SU-DHL-6 (cell line): Measurements from ENCODE around the gene CHMP6.

Experiments
- H2AFZ ChIP-seq: fragments of 200-600 bp; sonication (generic); 2 replicates; pipeline ENCODE4 v1.6.1; 2014; ENCODE audit warnings: low read depth, mild to moderate bottlenecking, moderate library complexity, mixed read lengths, antibody characterized with exemption, low read length; ENCODE audit not compliant: severe bottlenecking
- H3F3A ChIP-seq: fragments of 200-600 bp; shearing (Covaris generic); 2 replicates; pipeline ENCODE4 v1.6.0; 2016; ENCODE audit warnings: antibody characterized with exemption, mild to moderate bottlenecking; ENCODE audit not compliant: insufficient read depth
- H3K27ac ChIP-seq: fragments of 200-600 bp; sonication (generic); 2 replicates; pipeline ENCODE4 v1.5.1; 2016; ENCODE audit warnings: low read depth, mild to moderate bottlenecking, low read length, moderate library complexity, mixed read lengths
- H3K27me3 ChIP-seq: fragments of 200-600 bp; sonication (generic), shearing (Covaris generic); 2 replicates; pipeline ENCODE4 v1.6.0; 2014; ENCODE audit warnings: mild to moderate bottlenecking, low read length
- H3K36me3 ChIP-seq: fragments of 200-600 bp; sonication (generic); 2 replicates; pipeline ENCODE4 v1.6.1; 2014; ENCODE audit warnings: mild to moderate bottlenecking, low read length, mixed read lengths
- H3K4me2 ChIP-seq: fragments of 300-600, 200-600 bp; shearing (Covaris generic), sonication (generic); 2 replicates; pipeline ENCODE4 v1.6.0; 2014; ENCODE audit warnings: low read length, low read depth, mild to moderate bottlenecking; ENCODE audit not compliant: poor library complexity, severe bottlenecking
- H3K4me3 ChIP-seq: fragments of 200-600 bp; sonication (generic); 2 replicates; pipeline ENCODE4 v1.5.1; 2014; ENCODE audit warnings: antibody characterized with exemption, low read length, mild to moderate bottlenecking, mixed read lengths; ENCODE audit not compliant: insufficient read depth, poor library complexity, severe bottlenecking
- H3K79me2 ChIP-seq: fragments of 200-600 bp; sonication (generic); 2 replicates; pipeline ENCODE4 v1.6.1; 2014; ENCODE audit warnings: mild to moderate bottlenecking, low read length, moderate library complexity; ENCODE audit not compliant: insufficient read depth
- H3K9ac ChIP-seq: fragments of 200-600 bp; sonication (generic); 2 replicates; pipeline ENCODE4 v1.7.0; 2014; ENCODE audit warnings: mild to moderate bottlenecking, low read length
- H3K9me2 ChIP-seq: fragments of 200-600 bp; sonication (generic); replicated peaks from 2 replicates; pipeline ENCODE4 v1.6.1; 2014; ENCODE audit warnings: low read length; ENCODE audit not compliant: insufficient read depth
- H3K9me3 ChIP-seq: fragments of 200-600 bp; sonication (generic); 2 replicates; pipeline ENCODE4 v1.6.1; 2014; ENCODE audit warnings: low read length, mixed read lengths; ENCODE audit not compliant: insufficient read depth
- H4K20me1 ChIP-seq: fragments of 200-600 bp; sonication (generic); 2 replicates; pipeline ENCODE4 v1.6.1; 2014; ENCODE audit warnings: low read depth, mild to moderate bottlenecking, antibody characterized with exemption, low read length, moderate library complexity, mixed read lengths
- EZH2phosphoT487 ChIP-seq: fragments of 200-600 bp; sonication (generic), shearing (Covaris generic); conservative IDR thresholded peaks from 2 replicates; pipeline ENCODE4 v1.6.1; 2018; ENCODE audit warnings: mild to moderate bottlenecking, antibody characterized with exemption, low read length, moderate library complexity, mixed read lengths
- TF ChIP-seq, protein P1 (sequence below): fragments of 200-600 bp; sonication (generic); IDR thresholded peaks from one replicate; pipeline ENCODE4 v1.5.1; 2017; ENCODE audit warnings: antibody characterized with exemption, mild to moderate bottlenecking, low read length, moderate library complexity; ENCODE audit not compliant: insufficient read depth, poor library complexity, severe bottlenecking

The CHMP6 gene

DNA sequence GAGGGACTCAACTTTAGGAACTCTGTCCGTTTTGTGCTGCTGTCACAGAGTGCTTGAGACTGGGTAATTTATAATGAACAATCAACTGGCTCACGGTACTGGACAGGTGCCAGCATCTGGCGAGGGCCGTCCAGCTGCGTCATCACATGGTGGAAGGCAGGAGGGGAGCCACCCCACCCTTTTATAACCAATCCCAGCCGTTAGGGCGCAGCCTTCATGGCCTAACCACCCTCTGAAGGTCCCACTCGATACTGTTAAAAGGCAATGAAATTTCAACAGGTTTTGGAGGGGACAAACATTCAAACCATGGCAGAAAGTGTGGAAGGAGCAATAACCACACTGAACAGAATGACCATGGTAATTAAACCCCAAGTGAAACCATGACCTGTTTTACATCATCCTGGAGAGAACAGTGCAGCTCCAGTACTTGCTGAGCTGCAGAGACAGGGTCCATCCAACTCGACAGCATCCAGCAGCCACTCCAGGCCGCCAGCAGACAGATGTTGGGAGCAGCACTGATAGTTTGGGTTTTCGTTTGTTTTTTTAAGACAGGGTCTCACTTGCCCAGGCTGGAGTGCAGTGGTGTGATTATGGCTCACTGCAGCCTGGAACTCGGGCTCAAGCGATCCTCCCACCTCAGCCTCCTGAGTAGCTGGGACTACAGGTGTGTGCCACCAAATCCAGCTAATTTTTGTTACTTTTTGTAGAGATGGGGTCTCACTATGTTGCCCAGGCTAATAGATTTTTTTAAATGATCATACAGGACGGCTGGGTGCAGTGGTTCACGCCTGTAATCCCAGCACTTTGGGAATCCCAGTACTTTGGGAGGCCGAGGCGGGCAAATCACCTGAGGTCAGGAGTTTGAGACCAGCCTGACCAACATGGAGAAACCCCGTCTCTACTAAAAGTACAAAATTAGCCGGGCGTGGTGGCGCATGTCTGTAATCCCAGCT is 11.0 kb downstream of the CHMP6 start:
- Histone ChIP-seq H3F3A (no peaks in the 10 kb centered on the region), H3K9me2 (no peaks in the 10 kb centered on the region), H3K79me2 (no peaks in the 10 kb centered on the region), H3K4me3 (no peak overlapping the region), H4K20me1 (no peaks in the 10 kb centered on the region), H3K9me3 (no peaks in the 10 kb centered on the region), H3K36me3 (no peaks in the 10 kb centered on the region), H3K27ac (no peak overlapping the region), H3K27me3 (no peaks in the 10 kb centered on the region), H3K4me2 (no peak overlapping the region), H2AFZ (no peak overlapping the region), H3K9ac (no peak overlapping the region)
- TF ChIP-seq, protein P1, sequence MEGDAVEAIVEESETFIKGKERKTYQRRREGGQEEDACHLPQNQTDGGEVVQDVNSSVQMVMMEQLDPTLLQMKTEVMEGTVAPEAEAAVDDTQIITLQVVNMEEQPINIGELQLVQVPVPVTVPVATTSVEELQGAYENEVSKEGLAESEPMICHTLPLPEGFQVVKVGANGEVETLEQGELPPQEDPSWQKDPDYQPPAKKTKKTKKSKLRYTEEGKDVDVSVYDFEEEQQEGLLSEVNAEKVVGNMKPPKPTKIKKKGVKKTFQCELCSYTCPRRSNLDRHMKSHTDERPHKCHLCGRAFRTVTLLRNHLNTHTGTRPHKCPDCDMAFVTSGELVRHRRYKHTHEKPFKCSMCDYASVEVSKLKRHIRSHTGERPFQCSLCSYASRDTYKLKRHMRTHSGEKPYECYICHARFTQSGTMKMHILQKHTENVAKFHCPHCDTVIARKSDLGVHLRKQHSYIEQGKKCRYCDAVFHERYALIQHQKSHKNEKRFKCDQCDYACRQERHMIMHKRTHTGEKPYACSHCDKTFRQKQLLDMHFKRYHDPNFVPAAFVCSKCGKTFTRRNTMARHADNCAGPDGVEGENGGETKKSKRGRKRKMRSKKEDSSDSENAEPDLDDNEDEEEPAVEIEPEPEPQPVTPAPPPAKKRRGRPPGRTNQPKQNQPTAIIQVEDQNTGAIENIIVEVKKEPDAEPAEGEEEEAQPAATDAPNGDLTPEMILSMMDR, result no peak
- TF ChIP-seq EZH2phosphoT487, result no peak

DNA sequence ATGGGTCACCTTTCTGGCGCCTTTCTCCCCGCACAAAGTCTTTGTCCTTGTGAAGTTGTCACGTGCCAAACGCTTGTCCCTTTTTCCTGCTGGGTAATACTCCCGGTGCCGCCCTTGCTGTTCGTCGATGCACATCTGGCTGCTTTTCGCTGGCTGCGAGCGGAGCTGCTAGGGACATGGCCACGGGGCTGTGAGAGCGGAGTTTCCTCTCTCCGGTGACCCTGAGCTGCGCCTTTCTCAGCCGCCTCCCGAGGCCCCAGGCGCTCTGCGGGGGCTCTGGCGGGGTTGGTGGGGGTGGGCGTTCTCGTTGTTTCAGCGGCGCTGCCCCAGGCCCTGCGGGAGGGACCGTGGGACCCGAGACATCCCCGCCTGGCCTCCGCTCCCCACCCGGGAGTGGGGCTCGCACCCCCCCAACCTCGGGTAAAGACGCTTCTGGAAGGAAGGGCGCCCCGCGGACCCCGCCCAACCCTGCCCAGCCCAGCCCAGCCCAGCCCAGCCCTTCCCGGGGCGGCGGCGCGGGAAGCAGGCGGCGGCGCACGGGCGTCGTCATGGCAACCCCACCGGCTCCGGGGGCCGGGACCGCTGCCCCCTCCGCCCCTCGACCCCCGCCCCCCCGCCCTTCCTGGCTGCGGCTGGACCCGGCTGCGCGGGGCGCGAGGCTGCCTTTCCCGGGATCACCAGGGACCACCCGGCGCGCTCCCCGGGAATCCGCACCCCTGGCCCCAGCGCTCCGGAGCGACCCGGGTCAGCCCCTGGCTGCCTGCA is 12.3 kb downstream of the CHMP6 start:
- no peak overlapping the region for H3K9ac ChIP-seq
- H3K27ac ChIP-seq, result no peak overlapping the region
- no peak overlapping the region for H2AFZ ChIP-seq
- no peaks in the 10 kb centered on the region for H4K20me1 ChIP-seq
- no peak overlapping the region for H3K4me2 ChIP-seq
- H3K79me2 ChIP-seq, result no peaks in the 10 kb centered on the region
- H3K27me3 ChIP-seq, result no peaks in the 10 kb centered on the region
- no peaks in the 10 kb centered on the region for H3K9me2 ChIP-seq
- no peaks in the 10 kb centered on the region for H3F3A ChIP-seq
- no peaks in the 10 kb centered on the region for H3K9me3 ChIP-seq
- H3K4me3 ChIP-seq, result no peak overlapping the region
- TF ChIP-seq EZH2phosphoT487, result no peak
- TF ChIP-seq, protein P1, result no peak
- no peaks in the 10 kb centered on the region for H3K36me3 ChIP-seq

DNA sequence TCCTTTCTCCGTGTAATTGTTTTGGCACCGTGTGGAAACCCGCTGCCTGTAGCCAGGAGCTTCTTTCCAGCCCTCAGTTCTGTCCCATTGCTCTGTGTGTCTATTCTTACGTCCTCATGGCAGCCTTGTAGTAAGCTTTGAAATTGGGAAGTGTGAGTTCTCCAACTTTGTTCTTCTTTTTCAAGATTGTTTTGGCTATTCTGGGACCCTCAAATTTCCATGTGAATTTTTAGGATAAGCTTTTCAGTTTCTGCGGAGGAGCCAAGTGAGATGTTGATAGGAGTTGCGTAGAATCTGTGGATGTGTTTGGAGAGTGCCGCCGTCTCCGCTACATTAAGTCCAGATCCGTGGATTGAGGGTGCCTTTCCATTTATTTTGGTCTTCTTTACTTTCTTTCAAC is 15.2 kb downstream of the CHMP6 start:
- no peak overlapping the region for H2AFZ ChIP-seq
- no peak overlapping the region for H3K27ac ChIP-seq
- H3K36me3 ChIP-seq, result no peaks in the 10 kb centered on the region
- no peaks in the 10 kb centered on the region for H4K20me1 ChIP-seq
- H3K9ac ChIP-seq, result no peak overlapping the region
- no peaks in the 10 kb centered on the region for H3K9me2 ChIP-seq
- no peak overlapping the region for H3K4me3 ChIP-seq
- no peak overlapping the region for H3K4me2 ChIP-seq
- H3K9me3 ChIP-seq, result no peaks in the 10 kb centered on the region
- TF ChIP-seq, protein P1, result no peak
- no peak for TF ChIP-seq EZH2phosphoT487
- H3K79me2 ChIP-seq, result no peaks in the 10 kb centered on the region
- no peaks in the 10 kb centered on the region for H3K27me3 ChIP-seq
- no peaks in the 10 kb centered on the region for H3F3A ChIP-seq
